GM19467 (cell line): ENCODE data around the gene WDFY2.

ENCODE experiments used
- ATAC-seq: cut with Tn5 transposase; IDR thresholded peaks from one replicate; pipeline ENCODE4 v1.9.1; 2021; ENCODE audit warnings: mild to moderate bottlenecking, moderate library complexity; ENCODE audit not compliant: unreplicated experiment

Gene WDFY2

DNA sequence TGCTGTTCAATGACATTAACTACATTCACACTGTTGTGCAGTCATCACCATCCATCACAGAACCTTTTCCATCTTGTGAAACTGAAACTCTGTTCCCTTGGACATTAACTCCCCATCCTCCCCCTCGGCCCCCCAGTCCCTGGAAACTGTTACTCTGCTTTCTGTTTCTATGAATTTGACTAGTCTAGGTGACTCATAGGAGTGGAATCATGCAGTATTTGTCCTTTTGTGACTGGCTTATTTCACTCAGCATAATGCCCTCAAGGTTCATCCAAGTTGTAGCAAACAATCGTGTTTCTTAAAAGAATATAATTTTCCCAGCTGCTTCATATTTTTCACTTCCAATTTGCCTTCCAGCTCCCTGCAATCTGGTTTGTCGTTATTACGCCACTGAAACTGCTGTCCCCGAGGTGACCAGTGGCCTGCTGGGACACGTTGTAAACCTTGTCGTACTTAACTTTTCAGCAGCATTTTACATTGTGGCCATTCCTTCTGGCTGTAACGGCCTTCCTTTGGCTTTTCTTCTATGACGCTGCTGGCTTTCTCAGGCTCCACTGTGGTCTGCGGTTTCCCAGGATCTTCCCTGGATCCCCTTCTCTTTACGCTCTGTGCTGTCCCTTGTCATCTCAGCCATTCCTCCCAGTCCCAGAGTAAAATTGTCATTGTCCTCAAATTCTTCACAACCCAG is 145.7 kb downstream of the WDFY2 start:
- ATAC-seq = no peak

DNA sequence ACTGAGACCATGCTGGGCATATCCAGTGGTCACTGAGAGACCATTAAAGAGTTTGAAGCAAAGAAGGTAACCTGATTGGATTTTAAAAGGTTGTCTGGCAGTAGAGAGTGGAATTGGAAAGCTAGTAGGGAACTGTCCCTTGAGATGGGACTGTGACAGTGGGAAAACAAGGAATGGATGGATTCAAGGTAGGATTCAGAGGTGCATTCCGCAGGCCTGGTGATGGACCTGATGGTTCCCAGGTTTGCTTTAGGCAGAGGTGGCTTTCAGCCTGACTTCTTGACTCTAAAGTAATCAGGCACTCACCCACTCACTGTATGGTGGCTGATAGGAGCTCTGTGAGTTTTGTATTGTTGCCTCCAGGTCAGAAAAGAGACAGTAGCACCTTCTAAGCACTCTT is 146.7 kb downstream of the WDFY2 start:
- ATAC-seq = no peak

DNA sequence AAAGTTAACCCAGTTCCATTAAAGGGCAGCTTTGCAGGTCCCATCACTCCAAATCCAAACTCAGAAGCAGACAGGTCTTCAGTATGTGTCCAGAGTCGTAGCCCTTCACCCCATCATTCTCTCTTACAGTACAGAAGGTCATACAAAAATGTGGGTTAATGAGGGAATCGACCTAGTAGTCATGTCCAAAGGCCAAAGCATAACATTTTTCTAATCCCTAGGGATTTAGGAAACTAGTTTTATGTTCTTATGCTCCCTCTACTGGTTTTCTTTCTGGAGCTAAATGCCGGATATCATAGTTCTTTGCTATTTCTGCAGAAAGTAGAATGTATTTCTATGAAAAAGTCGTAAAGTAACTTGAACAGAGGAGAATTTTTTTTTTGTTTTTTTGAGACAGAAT is 147.5 kb downstream of the WDFY2 start:
- no peak for ATAC-seq

DNA sequence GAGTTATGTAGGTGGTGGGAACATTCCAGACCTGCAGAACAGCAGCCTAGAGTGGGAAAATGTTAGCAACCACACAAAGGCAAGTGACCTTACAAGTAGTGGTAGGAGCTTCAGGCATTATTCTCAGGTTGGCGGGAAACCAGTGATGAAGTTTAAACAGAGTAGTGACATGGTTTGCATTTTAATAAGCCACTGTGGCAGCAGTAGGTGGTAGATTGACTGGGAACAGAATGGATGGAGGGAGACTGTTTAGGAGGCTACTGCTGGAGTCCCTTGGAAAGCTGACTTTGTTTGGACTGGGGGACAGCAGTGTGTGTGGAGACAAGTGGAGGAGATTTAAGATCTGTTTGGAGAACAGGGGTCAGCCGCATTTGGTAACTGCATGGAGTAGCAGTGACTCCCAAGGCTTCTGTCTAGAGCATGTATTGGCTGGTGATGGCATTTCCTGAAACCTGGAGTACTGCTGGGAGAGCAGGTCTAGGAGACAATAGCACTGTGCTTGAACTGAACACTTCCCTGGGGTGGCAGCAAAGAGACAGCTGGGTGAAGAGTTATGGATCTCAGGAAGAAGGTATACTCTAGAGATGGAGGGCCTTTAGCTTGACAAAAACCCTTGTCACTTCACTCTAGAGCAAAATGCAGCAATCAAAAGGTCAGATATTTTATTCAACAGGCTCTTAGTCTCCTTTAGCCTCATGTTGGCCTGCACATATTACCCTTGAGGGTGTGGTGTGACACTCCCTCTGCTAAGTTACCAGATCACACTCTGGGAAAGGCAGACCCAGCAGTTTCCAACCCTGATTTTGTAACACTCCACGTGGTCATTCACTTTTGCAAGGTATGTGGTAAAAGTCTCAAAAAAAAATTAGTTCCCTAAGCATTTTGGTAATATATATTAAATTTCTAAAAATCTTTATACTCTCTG is 149.4 kb downstream of the WDFY2 start:
- ATAC-seq = no peak

DNA sequence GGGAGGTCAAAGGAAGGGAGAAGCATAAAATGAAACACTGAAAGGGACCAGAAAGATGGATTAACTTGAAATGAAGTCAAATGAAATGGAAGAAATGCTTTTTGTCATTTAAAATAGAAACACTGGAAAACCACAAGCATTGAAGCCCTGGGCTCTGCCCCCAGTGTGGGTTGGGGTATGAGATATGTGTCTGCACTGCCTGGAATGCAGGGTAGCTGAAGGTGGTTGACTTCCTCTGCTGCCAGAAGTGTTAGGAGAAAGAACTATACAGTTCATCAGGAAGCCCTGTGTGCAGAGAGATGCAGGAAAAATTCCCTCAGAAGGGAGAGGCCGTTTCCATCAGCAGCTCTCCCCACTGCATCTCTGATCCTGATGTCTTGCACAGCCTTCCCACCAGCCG is 150.5 kb downstream of the WDFY2 start:
- no peak for ATAC-seq

DNA sequence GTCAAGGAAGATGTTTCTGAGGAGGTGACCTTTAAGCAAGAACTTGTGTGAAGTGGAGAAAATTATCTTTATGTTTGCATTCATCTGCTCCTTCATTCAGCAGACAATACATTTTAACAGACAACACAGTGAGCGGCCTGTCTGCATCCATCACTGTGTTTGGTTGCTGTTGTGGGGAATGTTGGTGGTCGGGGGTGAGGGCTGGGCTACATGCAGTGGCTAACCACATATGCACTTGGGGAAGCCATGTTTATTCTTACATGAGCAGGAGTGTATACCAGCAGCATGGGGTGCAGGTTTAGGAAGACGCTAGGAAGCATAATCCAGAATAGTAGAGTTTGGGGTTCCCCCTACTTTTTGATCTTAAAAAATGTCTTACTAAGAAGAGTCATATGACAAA is 153.3 kb downstream of the WDFY2 start:
- ATAC-seq = no peak

DNA sequence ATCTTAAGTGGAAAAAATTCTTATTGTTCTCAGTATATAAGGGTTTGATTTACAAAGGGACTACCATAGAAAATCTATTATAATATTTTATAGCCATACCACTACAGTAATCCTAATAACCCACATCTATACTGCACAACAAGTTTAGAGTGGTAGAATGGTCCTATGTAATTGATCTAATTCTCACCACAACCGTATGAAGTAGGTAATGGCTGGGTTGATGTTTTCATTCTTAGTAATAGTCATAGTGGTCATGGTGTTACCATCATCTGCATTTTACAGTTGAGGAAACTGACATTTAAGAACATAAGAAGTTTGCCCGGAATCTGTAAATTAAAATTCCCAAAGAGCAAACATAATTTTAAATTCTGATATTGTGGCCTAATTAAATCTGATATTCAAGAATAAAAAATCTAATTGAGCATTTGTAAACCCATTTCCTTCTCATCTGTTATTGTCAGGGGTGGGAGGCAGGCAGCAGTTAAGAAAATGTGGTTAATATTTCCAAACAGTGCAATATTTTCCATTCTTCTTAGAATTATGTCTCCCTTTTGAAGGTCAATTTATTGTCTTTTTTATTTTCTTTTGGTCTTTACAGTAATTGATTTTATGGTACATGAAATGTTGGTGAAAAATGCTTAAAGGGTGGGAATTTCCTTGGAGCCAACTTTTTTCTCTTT is 154.1 kb downstream of the WDFY2 start:
- no peak for ATAC-seq

DNA sequence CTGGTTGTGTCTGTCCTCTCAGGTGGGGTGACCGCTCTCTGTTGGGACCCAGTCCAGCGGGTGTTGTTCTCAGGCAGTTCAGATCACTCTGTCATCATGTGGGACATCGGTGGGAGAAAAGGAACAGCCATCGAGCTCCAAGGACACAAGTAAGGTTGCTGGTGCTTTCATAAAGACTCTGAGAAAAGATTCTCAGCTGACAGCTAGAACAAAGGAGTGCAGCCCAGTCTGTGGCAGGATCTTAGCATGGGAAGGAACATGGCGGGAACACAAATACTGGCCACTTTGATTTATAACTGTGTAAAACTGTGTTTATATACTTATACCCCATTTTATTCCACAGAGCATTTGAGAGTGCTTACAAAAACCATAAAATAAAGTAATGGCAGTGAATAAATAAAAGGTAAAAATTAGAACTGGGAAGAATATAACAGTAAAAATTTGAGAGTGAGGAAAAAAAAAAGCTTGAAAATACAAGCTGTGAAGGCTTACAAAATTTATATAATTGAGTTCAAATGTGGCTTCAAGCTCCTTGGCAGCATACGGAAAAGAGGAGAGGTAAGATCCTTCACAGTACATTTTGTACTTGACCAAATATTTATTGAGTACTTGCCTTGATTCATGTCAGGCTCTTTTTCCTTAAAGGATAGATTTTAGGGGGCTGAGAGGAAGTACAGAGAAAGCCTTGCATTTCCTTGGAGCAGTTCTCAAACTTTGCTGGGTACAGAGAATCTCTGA is 154.9 kb downstream of the WDFY2 start:
- ATAC-seq = no peak

DNA sequence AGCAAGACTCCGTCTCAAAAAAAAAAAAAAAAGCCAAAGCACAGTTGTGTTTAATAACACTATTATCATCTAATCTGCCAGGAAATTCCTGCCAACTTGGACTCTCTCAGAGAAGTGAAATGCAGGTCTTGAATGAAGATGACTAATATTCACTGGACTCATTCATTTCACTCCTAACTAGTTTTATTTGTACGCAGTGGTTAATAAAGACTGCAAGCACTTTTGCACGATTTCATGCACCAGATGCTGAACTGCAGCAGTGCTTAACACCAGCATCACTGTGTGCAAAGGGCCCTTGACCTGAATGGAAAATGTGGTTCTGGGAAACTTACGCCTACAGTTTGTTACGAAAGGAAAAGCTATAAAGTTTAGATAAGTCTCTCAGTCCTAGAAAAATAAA is 156.4 kb downstream of the WDFY2 start:
- no peak for ATAC-seq

DNA sequence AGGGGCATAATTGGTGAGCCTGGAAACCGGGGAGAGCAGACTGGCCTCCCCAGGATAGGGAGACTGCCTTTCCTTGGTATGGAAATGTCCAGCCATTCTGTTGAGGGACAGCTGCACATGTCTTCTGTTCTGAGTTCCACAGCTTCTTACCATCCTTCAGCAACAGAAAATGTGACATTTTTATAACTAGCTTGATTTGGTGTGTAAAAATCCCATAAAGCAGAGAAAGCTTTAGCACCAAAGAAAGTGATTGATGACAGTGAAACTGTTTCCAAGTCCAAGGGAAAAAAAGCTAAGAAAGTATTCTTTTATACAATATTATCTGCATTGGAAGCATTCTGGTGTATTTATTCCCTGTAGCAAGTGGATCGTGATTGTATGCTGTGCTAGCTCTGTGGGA is 157.8 kb downstream of the WDFY2 start:
- no peak for ATAC-seq

DNA sequence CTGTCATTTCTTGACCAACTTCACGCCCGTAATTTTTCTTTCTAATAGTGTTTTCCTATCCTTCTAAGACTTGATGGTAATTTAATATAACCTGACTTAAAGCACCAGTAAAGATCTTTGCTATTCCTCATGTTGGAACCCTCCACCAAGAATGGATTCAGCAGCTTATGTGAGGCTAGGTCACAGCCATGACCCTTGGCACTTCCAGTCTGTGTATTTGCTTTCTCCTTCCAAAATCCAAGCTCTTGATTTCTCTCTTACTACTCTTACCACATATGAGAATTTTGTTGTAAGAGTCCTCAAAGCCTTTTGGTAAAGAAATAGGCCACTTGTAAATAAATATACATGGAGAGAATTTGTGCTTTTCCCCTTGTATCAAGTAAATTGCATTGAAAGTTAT is 158.3 kb downstream of the WDFY2 start:
- ATAC-seq = no peak

DNA sequence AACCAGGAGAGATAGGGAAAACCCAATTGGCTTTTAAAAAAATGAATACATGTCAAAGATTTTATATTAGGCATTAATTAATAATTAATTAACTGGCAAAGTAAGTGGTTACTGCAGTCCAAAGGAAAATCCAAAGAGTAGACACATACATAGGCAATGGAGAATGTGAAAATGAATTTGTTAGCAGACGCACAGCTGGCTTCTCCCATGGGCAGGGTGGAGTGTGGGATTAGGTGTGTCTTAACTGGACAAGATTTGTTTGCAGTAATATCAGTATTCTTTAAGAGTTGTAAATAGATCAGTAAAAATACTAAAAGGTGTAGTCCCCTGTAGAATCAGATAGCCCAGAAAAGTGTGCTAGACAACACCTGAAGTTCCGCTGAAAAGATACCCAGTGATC is 161.0 kb downstream of the WDFY2 start:
- ATAC-seq = no peak

DNA sequence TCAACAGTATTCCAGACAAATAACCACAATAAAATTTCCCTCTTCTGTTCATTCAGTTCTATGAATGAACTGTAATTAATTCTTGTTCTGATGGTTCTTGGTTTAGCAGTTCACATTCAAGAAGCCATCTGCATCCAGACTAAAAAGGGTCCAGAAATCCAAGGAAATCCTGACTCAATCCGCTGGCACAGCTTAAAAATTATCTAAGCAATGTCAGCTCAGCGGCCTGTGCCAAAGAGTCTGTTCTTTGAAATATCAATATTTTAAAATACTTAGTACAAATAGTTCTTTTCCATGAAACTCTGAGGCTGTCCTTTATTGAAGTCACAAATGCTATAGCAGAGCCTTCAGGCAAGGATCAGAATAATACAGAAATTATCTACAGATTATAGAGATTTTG is 162.5 kb downstream of the WDFY2 start:
- no peak for ATAC-seq

DNA sequence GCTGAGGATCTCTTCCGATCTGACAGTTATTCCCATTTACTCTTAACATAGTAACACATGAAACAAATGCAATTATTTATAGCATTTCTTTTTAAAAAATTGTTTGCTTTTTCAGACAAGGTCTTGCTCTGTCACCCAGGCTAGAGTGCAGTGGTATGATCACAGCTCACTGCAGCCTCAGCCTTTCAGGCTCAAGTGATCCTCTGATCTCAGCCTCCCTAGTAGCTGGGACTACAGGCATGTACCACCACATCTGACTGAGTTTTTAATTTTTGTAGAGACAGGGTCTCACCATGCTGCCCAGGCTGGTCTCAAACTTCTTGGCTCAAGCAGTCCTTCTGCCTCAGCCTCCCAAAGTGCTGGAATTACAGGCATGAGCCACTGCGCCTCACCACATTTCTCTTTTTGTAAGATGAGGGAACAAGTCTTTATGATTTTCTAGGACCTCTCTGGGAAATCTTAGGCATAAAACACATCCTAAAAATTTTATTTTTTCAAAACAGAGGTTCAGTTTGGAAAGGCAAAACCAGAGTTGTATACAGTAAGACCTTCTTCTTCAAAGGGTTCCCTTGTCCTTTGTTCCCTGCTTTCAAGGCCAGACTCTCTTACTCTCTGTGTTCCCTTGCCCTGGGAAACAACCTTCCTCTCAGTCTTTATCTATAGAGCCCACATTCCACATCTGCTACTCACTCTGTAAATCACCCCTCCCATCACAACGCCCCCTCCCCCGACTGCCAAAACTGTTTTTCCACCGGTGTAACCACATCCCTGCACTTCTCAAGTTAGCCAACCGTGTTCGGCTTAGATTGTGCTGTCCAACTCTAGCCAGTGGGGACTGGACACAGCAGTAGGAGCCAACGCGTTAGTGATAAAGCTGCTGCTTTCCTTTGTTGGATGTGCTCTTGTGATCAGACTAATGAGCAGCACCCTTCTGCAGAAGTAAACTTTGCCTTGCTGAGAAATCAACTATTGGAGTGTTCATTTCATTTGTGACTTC is 163.5 kb downstream of the WDFY2 start:
- no peak for ATAC-seq

DNA sequence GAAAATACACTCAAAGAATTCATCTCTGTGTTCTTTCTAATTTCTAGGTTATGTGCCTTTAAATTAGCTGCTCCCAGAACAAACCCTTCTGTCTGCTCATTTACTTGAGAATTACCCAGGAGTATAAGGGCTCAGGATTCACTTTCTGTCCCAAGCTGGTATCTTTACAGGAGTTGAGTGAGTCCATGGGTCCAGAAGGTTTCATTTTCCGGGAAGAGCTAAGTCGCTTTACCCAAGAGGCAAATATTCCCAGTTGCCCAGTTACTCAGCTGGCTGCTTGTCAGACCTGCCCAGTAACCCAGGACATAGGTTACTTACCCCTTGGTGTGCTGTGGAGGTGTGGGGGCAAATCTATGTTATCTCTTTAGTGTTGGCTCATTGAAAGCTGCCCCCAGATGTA is 172.4 kb downstream of the WDFY2 start:
- ATAC-seq = no peak

DNA sequence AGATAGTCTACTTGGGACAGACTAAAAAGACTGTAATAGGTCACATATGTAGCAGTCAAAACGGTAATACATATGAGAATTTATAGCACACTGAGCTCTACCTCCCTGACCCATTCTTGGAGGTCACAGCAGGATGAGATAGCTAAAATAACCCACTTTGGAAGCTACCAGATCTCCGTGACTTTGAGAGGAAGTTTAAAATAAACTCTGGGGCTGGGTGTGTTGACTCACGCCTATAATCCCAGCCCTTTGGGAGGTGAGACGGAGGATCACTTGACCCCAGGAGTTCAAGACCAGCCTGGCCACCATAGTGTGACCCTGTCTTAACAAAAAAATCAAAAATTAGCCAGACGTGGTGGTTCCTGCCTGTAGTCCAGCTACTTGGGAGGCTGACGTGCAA is 174.4 kb downstream of the WDFY2 start:
- no peak for ATAC-seq

DNA sequence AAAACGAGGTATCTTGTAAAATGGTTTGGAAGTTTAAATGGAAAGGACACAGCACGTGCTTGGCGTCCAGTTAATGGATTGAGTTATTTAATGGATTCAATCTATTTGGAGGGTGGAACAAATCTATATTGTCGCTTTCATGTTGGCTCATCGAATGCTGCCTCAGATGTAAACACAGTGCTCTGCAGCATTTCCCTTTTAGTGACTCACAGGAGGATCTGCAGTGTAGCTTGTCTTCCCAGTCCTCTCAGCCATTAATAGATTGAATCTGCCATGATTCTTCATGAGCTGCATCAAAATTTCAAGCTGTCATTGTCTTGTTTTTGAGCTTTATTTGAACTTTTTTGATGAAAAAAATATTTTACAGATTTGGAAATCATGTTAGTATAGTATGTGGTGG is 175.0 kb downstream of the WDFY2 start:
- no peak for ATAC-seq

DNA sequence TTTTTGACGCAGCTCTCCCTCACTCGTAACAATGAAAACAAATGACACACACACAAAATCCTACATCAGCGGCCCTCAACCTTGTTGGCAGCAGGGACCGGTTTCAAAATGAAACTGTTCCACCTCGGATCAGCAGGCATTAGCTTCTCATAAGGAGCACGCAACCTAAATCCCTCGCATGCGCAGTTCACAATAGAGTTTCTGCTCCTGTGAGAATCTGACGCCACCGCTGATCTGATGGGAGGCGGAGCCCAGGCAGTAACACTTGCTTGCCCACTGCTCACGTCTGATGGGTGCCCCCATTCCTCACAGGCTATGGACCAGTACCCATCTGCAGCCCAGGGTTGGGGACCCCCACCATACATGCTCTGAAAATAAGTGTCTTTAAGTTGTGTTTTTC is 176.3 kb downstream of the WDFY2 start:
- no peak for ATAC-seq

DNA sequence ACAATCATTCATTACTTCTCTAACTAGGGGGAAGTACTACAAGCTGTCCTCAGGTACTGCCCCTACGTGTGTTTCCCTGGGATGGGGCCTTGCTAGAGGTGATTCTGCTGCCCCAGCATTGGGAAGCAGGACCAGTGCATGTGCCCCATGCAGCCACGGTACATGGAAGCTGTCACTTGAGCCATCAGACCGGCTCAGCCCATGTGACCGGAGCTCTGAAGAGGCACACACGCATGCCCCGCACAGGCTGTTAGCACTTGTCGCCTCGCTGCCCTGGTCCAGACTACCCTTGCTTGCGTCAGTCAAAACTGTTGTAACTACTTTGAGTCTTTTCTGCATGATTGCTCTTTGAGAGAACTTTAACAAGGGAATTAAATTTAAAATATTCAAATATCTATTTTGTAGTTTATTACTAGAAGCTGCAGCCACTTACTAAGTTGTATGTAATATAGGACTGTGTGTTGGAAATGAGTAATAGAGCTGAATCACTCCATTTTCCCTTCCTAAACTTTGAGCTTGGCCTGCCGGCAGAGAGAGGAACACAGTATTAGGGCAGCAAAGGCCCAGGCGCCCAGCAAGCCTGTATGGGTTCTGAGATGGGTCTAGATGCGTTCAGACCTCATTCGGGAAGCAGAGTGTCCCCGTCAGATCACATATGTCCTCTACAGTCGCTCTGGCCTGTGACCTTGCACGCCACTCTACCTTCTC is 177.5 kb downstream of the WDFY2 start:
- ATAC-seq = no peak
